Measurements from ENCODE around the gene SPRED2.

- TF ChIP-seq, protein P1, sequence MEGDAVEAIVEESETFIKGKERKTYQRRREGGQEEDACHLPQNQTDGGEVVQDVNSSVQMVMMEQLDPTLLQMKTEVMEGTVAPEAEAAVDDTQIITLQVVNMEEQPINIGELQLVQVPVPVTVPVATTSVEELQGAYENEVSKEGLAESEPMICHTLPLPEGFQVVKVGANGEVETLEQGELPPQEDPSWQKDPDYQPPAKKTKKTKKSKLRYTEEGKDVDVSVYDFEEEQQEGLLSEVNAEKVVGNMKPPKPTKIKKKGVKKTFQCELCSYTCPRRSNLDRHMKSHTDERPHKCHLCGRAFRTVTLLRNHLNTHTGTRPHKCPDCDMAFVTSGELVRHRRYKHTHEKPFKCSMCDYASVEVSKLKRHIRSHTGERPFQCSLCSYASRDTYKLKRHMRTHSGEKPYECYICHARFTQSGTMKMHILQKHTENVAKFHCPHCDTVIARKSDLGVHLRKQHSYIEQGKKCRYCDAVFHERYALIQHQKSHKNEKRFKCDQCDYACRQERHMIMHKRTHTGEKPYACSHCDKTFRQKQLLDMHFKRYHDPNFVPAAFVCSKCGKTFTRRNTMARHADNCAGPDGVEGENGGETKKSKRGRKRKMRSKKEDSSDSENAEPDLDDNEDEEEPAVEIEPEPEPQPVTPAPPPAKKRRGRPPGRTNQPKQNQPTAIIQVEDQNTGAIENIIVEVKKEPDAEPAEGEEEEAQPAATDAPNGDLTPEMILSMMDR (IDR thresholded peaks at IDR 0.05) = no peak
- TF ChIP-seq POLR2A (IDR thresholded peaks at IDR 0.05) = no peak
These were observed 77.1 kb downstream of the SPRED2 start for GRCh38 chr2:65355186-65355831.

All from testis (tissue), 2 donors.